Measurements from ENCODE around the gene CMSS1. TPM values are rescaled to one million over a fixed set of nuclear protein-coding genes. Genes with fewer than 3 reads are reported as not detected.

The CMSS1 gene
- polyA plus RNA-seq, 1 donor = 20.6 TPM

- no peak for DNase-seq
These were observed 144.3 kb downstream of the CMSS1 start for GRCh38 chr3:99961756-99962515.

- no peak for DNase-seq
These were observed 145.0 kb downstream of the CMSS1 start for GRCh38 chr3:99962703-99963102.

- DNase-seq = no peak
These were observed 147.4 kb downstream of the CMSS1 start for GRCh38 chr3:99965077-99965476.

- no peak for DNase-seq
These were observed 148.2 kb downstream of the CMSS1 start for GRCh38 chr3:99965681-99966408.

- peak; percentile 77 for DNase-seq
These were observed 149.2 kb downstream of the CMSS1 start for GRCh38 chr3:99966662-99967416.

- DNase-seq = no peak
These were observed 150.1 kb downstream of the CMSS1 start for GRCh38 chr3:99967796-99968195.

GRCh38 chr3:99969136-99969535 lies 151.5 kb downstream of the CMSS1 start:
- DNase-seq = no peak

GRCh38 chr3:99970198-99970597 lies 152.5 kb downstream of the CMSS1 start:
- DNase-seq = no peak

- DNase-seq = no peak
These were observed 154.1 kb downstream of the CMSS1 start for GRCh38 chr3:99971761-99972160.

GRCh38 chr3:99972380-99973104 lies 154.9 kb downstream of the CMSS1 start:
- DNase-seq = no peak

- no peak for DNase-seq
These were observed 157.3 kb downstream of the CMSS1 start for GRCh38 chr3:99974989-99975388.

GRCh38 chr3:99976584-99976983 lies 158.9 kb downstream of the CMSS1 start:
- DNase-seq = no peak

GRCh38 chr3:99978221-99978620 lies 160.6 kb downstream of the CMSS1 start:
- DNase-seq = no peak

GRCh38 chr3:99980606-99981005 lies 162.9 kb downstream of the CMSS1 start:
- DNase-seq = no peak

GRCh38 chr3:99981138-99981537 lies 163.5 kb downstream of the CMSS1 start:
- no peak for DNase-seq

- no peak for DNase-seq
These were observed 165.0 kb downstream of the CMSS1 start for GRCh38 chr3:99982650-99983049.

GRCh38 chr3:99984139-99984538 lies 166.5 kb downstream of the CMSS1 start:
- no peak for DNase-seq

- DNase-seq = no peak
These were observed 167.0 kb downstream of the CMSS1 start for GRCh38 chr3:99984668-99985067.

- no peak for DNase-seq
These were observed 172.5 kb downstream of the CMSS1 start for GRCh38 chr3:99990179-99990578.

- no peak for DNase-seq
These were observed 179.6 kb downstream of the CMSS1 start for GRCh38 chr3:99997293-99997692.

GRCh38 chr3:99999536-99999935 lies 181.9 kb downstream of the CMSS1 start:
- DNase-seq = no peak

GRCh38 chr3:100001083-100001482 lies 183.4 kb downstream of the CMSS1 start:
- no peak for DNase-seq

Measured in hindlimb muscle (tissue), 1 donor.